ENCODE results near the gene IL1RAPL2. TPM values are rescaled to one million over a fixed set of nuclear protein-coding genes. Genes with fewer than 3 reads are reported as not detected.

IL1RAPL2 gene
- polyA plus RNA-seq, 1 of the 3 experiments (the other 2 are of a cell fraction): 0.13 TPM

DNA sequence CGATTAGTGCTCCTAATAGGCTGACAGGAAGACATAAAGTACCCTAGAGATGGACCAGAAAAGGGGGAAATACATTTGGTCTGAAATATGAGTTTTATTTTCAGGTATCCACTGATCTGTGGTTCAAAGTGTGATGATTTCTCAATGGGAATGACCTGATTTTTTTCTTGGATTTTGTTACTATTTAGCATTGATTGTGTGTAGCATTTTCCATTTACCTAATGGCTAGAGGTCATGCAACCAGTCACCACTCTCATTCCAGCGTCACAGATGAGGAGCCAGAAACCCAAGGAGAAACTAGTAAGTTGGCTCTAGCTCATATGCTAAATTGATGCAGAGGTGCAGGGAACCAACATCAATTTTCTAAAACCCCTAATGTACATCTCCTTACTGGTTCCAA, 118.1 kb downstream of the IL1RAPL2 start:
- no peaks in the 10 kb centered on the region for H3K79me2 ChIP-seq (ENCODE audit: insufficient read depth)
- no peak for DNase-seq
- no peaks in the 10 kb centered on the region for H4K20me1 ChIP-seq (ENCODE audit: insufficient read depth)
- H3K27ac ChIP-seq (ENCODE audit: low read depth in 2 of 2, low read length in 1 of 2): no peak overlapping the region
- H3K4me3 ChIP-seq (ENCODE audit: low read depth in 2 of 2, low read length in 1 of 2): no peak overlapping the region
- H3F3A ChIP-seq (replicated peaks; ENCODE audit: insufficient read depth): no peaks in the 10 kb centered on the region
- H2AFZ ChIP-seq (ENCODE audit: low read depth): no peak overlapping the region
- no peak for TF ChIP-seq CHD2 (IDR thresholded peaks at IDR 0.05; ENCODE audit: low read length, partially characterized antibody)
- TF ChIP-seq RFX5 (IDR thresholded peaks at IDR 0.05; ENCODE audit: low read length): no peak
- TF ChIP-seq FOSL2 (IDR thresholded peaks at IDR 0.05; ENCODE audit: borderline replicate concordance, low read depth): no peak
- TF ChIP-seq RCOR1 (IDR thresholded peaks at IDR 0.05; ENCODE audit: low read length): no peak
- H3K27me3 ChIP-seq (ENCODE audit: insufficient read depth): no peaks in the 10 kb centered on the region
- H3K9me2 ChIP-seq: no peaks in the 10 kb centered on the region
- ChIA-PET CTCF (no interaction called here), POLR2A (no interaction called here)
- 0% methylated on average over 2 of the region's 2 CpGs for WGBS (ENCODE audit: low lambda C conversion rate)
- no peaks in the 10 kb centered on the region for H3K4me1 ChIP-seq (ENCODE audit: control insufficient read depth in 1 of 2, insufficient read depth in 2 of 2, low read depth in 1 of 2, low read length in 1 of 2)
- no peaks in the 10 kb centered on the region for H3K9me3 ChIP-seq
- no peak overlapping the region for H3K4me2 ChIP-seq
- no peak overlapping the region for H3K9ac ChIP-seq
- H3K36me3 ChIP-seq (replicated peaks in 1 of 2; ENCODE audit: control insufficient read depth in 1 of 2, insufficient read depth in 2 of 2, low read length in 1 of 2): no peaks in the 10 kb centered on the region

DNA sequence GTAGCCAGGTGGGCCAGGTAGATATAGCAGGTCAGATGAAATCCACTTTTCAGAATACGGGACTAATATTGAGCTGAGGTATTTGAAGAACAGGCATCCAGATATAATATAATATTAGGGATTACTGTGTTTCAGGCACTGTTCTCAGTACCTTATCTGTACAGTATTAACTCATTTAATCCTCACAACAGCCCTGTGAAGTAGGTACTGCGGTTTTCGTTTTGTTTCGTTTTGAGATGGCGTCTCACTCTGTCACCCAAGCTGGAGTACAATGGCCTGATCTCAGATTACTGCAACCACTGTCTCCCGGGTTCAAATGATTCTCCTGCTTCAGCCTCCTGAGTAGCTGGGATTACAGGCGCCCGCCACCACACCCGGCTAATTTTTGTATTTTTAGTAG, 129.6 kb downstream of the IL1RAPL2 start:
- ChIA-PET CTCF (interaction anchor here (1.4 kb wide), 1 partner anchor 16 kb away, joined by 4 read pairs; no protein-coding TSS in a partner anchor), POLR2A (no interaction called here)
- Histone ChIP-seq H3K27me3 (ENCODE audit: insufficient read depth) (no peaks in the 10 kb centered on the region; the same call in 1 of the 2 replicates), H2AFZ (ENCODE audit: low read depth) (no peak overlapping the region), H3K36me3 (replicated peaks in 1 of 2; ENCODE audit: control insufficient read depth in 1 of 2, insufficient read depth in 2 of 2, low read length in 1 of 2) (no peaks in the 10 kb centered on the region), H3K9me2 (no peaks in the 10 kb centered on the region), H3K9me3 (no peaks in the 10 kb centered on the region), H3K27ac (ENCODE audit: low read depth in 2 of 2, low read length in 1 of 2) (no peak overlapping the region), H3K9ac (no peak overlapping the region), H3K4me2 (no peak overlapping the region), H3K79me2 (ENCODE audit: insufficient read depth) (no peaks in the 10 kb centered on the region), H3K4me1 (ENCODE audit: control insufficient read depth in 1 of 2, insufficient read depth in 2 of 2, low read depth in 1 of 2, low read length in 1 of 2) (no peaks in the 10 kb centered on the region), H3K4me3 (ENCODE audit: low read depth in 2 of 2, low read length in 1 of 2) (no peak overlapping the region), H3F3A (replicated peaks; ENCODE audit: insufficient read depth) (no peaks in the 10 kb centered on the region), H4K20me1 (ENCODE audit: insufficient read depth) (no peaks in the 10 kb centered on the region)
- WGBS (ENCODE audit: low lambda C conversion rate): 7% methylated on average over 9 of the region's 9 CpGs
- TF ChIP-seq SMC3 (IDR thresholded peaks at IDR 0.05; ENCODE audit: low read depth, low read length) (no peak), RCOR1 (IDR thresholded peaks at IDR 0.05; ENCODE audit: low read length) (no peak), RAD21 (IDR thresholded peaks at IDR 0.05; ENCODE audit: low read length) (no peak), GABPA (IDR thresholded peaks at IDR 0.05; ENCODE audit: low read depth) (no peak), FOXJ3 (CRISPR knock-in tag; IDR thresholded peaks at IDR 0.05) (no peak), EZH2phosphoT487 (IDR thresholded peaks at IDR 0.05; ENCODE audit: borderline replicate concordance, low read depth) (no peak), MXI1 (IDR thresholded peaks at IDR 0.05; ENCODE audit: low read depth, low read length) (no peak), ELF1 (IDR thresholded peaks at IDR 0.05) (no peak), MEF2A (IDR thresholded peaks at IDR 0.05; ENCODE audit: borderline replicate concordance, low read depth) (no peak), EP300 (IDR thresholded peaks at IDR 0.05; ENCODE audit: borderline replicate concordance in 1 of 2, low read depth in 1 of 2, low read length in 1 of 2) (no peak), GATA2 (CRISPR knock-in tag; IDR thresholded peaks at IDR 0.05) (no peak)
- TF ChIP-seq, protein P1, sequence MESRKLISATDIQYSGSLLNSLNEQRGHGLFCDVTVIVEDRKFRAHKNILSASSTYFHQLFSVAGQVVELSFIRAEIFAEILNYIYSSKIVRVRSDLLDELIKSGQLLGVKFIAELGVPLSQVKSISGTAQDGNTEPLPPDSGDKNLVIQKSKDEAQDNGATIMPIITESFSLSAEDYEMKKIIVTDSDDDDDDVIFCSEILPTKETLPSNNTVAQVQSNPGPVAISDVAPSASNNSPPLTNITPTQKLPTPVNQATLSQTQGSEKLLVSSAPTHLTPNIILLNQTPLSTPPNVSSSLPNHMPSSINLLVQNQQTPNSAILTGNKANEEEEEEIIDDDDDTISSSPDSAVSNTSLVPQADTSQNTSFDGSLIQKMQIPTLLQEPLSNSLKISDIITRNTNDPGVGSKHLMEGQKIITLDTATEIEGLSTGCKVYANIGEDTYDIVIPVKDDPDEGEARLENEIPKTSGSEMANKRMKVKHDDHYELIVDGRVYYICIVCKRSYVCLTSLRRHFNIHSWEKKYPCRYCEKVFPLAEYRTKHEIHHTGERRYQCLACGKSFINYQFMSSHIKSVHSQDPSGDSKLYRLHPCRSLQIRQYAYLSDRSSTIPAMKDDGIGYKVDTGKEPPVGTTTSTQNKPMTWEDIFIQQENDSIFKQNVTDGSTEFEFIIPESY (IDR thresholded peaks at IDR 0.05; ENCODE audit: borderline replicate concordance, low read depth): no peak
- TF ChIP-seq, protein P2, sequence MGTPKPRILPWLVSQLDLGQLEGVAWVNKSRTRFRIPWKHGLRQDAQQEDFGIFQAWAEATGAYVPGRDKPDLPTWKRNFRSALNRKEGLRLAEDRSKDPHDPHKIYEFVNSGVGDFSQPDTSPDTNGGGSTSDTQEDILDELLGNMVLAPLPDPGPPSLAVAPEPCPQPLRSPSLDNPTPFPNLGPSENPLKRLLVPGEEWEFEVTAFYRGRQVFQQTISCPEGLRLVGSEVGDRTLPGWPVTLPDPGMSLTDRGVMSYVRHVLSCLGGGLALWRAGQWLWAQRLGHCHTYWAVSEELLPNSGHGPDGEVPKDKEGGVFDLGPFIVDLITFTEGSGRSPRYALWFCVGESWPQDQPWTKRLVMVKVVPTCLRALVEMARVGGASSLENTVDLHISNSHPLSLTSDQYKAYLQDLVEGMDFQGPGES (IDR thresholded peaks at IDR 0.05; ENCODE audit: low read depth, low read length): no peak
- TF ChIP-seq, protein P3, sequence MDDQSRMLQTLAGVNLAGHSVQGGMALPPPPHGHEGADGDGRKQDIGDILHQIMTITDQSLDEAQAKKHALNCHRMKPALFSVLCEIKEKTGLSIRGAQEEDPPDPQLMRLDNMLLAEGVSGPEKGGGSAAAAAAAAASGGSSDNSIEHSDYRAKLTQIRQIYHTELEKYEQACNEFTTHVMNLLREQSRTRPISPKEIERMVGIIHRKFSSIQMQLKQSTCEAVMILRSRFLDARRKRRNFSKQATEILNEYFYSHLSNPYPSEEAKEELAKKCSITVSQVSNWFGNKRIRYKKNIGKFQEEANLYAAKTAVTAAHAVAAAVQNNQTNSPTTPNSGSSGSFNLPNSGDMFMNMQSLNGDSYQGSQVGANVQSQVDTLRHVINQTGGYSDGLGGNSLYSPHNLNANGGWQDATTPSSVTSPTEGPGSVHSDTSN (IDR thresholded peaks at IDR 0.05): no peak
- no peak for DNase-seq

All from SK-N-SH (cell line).